NCI-H226 (cell line): ENCODE data around the gene C21orf58.

ENCODE experiments used
- DNase-seq: peaks from one replicate; pipeline ENCODE4 v3.0.0-alpha.2; 2015

C21orf58 gene

GRCh38 chr21:46254208-46254975 is 69.3 kb downstream of the C21orf58 start:
- no peak for DNase-seq

GRCh38 chr21:46253610-46254124 is 70.0 kb downstream of the C21orf58 start:
- DNase-seq, result no peak

GRCh38 chr21:46252840-46253239 is 70.8 kb downstream of the C21orf58 start:
- DNase-seq, result no peak
